ENCODE results near the gene CHAF1A. TPM values are rescaled to one million over a fixed set of nuclear protein-coding genes. Genes with fewer than 3 reads are reported as not detected.

Gene CHAF1A
- total and polyA plus RNA-seq, 12 donors = 3.4 to 14.6 (median 8.4) TPM

DNA sequence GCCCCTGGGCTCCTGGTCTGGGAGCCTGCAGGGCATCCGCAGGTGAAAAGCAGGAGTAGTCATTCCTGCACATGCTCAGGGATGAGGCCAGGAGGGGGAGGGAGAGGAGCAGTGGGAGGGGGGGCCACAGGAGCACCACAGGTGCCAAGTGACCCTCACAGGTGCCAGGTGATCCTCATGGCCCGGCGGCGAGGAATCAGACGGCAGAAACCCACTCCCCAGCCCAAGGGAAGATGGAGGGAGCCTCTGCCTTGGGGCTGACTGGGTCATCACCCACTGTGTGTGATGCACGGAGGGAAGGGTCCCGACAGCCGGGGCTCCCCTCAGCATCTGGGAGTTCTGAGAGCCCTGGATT lies 29.4 kb upstream of the CHAF1A start:
- Histone ChIP-seq H3K36me3 (replicated peaks in 1 of 2) (no peaks in the 10 kb centered on the region), H3K27me3 (no peaks in the 10 kb centered on the region), H3K9me3 (replicated peaks in 1 of 3) (no peaks in the 10 kb centered on the region), H3K4me1 (replicated peaks in 1 of 2) (peaks cover 93 to 100% of the 10 kb centered on the region in 2 donors), H3K4me3 (no peak overlapping the region), H3K27ac (peak overlapping the region; percentile 79 to 96 (median 88))
- intact Hi-C loops (cut with DNase I) = no loop called here
- peak in 1 of 7 donors; percentile 33 for DNase-seq
- 65 to 85% (median 72%) methylated on average over 5 to 8 of the region's 8 CpGs for WGBS, 4 donors
- no peak for TF ChIP-seq POLR2A (IDR thresholded peaks at IDR 0.05)
- TF ChIP-seq, protein P1, sequence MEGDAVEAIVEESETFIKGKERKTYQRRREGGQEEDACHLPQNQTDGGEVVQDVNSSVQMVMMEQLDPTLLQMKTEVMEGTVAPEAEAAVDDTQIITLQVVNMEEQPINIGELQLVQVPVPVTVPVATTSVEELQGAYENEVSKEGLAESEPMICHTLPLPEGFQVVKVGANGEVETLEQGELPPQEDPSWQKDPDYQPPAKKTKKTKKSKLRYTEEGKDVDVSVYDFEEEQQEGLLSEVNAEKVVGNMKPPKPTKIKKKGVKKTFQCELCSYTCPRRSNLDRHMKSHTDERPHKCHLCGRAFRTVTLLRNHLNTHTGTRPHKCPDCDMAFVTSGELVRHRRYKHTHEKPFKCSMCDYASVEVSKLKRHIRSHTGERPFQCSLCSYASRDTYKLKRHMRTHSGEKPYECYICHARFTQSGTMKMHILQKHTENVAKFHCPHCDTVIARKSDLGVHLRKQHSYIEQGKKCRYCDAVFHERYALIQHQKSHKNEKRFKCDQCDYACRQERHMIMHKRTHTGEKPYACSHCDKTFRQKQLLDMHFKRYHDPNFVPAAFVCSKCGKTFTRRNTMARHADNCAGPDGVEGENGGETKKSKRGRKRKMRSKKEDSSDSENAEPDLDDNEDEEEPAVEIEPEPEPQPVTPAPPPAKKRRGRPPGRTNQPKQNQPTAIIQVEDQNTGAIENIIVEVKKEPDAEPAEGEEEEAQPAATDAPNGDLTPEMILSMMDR (IDR thresholded peaks at IDR 0.05) = no peak

DNA sequence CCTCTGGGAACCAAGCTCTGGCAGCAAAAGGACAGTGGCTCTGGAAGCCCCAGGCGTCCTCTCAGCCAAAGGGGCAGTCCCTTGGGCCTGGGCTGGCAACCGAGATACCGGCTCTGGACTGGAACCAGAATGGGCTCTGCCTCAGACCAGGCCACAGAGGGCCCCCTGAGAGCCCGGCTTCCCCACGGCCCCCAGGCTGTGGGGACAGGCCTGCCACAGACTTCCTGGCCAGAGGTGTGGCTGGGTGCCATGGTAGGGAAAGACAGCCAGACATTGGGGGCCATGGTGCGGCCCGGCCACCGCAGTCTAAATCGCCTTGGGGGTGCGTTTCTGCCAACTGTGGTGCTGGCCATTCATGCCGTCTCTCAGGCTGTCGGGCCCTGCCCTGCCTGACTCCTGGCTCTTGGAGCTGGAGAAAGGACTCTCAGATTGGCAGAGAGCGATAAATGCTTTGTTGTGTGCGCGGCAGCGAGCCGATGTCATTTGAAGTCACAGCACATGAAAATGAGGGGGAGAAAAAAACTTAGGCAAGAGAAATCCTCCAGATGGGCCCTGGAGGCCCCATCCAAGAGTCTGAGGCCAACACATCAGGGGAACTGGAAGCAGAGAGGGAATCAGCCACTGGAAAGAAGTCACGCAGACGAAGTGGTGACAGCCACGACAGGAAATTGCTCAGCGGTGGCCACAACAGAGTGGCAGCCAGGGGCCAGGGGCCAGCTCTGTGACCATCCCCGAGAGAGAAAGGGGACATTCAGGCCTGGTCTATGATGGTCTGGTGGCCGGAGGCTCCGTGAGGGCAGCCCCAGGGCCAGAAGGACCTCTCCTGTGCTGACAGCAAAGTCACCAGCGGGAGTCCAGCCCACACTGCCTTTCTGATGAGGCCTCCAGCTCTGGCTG lies 28.6 kb upstream of the CHAF1A start:
- H3K4me1 ChIP-seq (replicated peaks in 1 of 2) = peaks cover 92 to 100% of the 10 kb centered on the region in 2 donors

DNA sequence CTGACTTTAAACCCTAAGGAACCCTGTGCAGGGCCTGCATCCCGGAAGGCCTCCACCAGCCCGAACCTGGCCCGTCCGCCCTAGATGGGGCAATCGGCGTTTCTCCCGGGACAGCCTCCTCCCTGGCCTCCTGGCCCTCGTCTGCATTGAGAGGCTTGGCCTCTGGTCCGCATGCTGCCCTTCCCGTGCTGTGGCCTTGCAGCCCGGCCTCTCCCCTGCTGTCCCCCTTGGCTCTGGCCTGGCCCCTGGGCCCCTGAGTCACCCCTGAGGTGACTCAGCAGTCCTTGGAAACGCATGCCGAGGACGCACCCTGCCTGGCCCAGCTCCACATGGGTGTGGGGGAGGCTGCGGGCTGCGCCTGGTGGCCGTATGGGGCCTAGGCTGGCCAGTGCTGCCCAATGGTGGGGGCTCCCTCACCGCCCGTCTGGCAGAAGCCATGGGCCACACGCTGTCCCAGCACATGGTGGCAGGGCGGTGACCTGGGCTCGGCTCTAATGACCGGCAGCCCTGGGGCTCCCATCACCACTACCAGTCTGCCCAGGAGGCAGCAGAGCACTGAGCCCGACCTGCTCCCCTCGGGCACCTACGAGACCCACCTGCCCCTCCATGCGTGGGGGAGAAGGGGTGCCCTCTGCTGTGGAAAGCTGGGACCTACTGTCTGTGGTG lies 27.8 kb upstream of the CHAF1A start:
- Histone ChIP-seq H3K27me3 (no peaks in the 10 kb centered on the region), H3K4me1 (replicated peaks in 1 of 2) (peaks cover 92 to 100% of the 10 kb centered on the region in 2 donors), H3K4me3 (no peak overlapping the region), H3K27ac (peak overlapping the region; percentile 79 to 96 (median 88)), H3K9me3 (replicated peaks in 1 of 3) (no peaks in the 10 kb centered on the region), H3K36me3 (replicated peaks in 1 of 2) (no peaks in the 10 kb centered on the region)
- TF ChIP-seq, protein P1 (IDR thresholded peaks at IDR 0.05) = peak in 5 of 6 experiments; percentile 3 to 68 (median 34)
- peak in 1 of 2 donors; percentile 61 for TF ChIP-seq POLR2A (IDR thresholded peaks at IDR 0.05)
- peak; percentile 81 to 96 (median 92) for DNase-seq
- intact Hi-C loops (cut with DNase I) = no loop called here
- 7 to 30% (median 26%) methylated on average over 2 to 27 of the region's 27 CpGs for WGBS, 4 donors

More for the DNA sequence above, 28.6 kb upstream of the CHAF1A start:
- intact Hi-C loops (cut with DNase I) = no loop called here
- Histone ChIP-seq H3K9me3 (replicated peaks in 1 of 3) (no peaks in the 10 kb centered on the region), H3K4me3 (no peak overlapping the region), H3K27me3 (no peaks in the 10 kb centered on the region), H3K27ac (peak overlapping the region; percentile 79 to 96 (median 88)), H3K36me3 (replicated peaks in 1 of 2) (no peaks in the 10 kb centered on the region)
- TF ChIP-seq, protein P1 (IDR thresholded peaks at IDR 0.05) = no peak
- no peak for TF ChIP-seq POLR2A (IDR thresholded peaks at IDR 0.05)
- DNase-seq = peak; percentile 45 to 81 (median 71)
- 38 to 46% (median 44%) methylated on average over 10 to 25 of the region's 25 CpGs for WGBS, 4 donors
